Spleen (tissue), 7 donors: ENCODE results near the gene ARHGDIG.

ENCODE experiments used
- POLR2A ChIP-seq, 3 donors: fragments of 450-650 bp; IDR thresholded peaks; one replicate each; pipeline ENCODE4 v1.5.1; 2017; ENCODE audit warnings: antibody characterized with exemption in 3 of 3, mild to moderate bottlenecking in 1 of 3
- POLR2AphosphoS5 ChIP-seq, 3 donors: sonication (generic); formaldehyde crosslinking; IDR thresholded peaks; one replicate each; pipeline ENCODE4 v1.5.1; 2017; ENCODE audit warnings: antibody characterized with exemption in 3 of 3
- TF ChIP-seq, protein P1 (sequence below), 11 experiments: fragments of 200-600 bp in 7 of 11; fragments of 450-650 bp in 4 of 11; sonication (generic) in 4 of 11; IDR thresholded peaks in 8 of 11; conservative IDR thresholded peaks in 3 of 11; 1 replicate in 7 of 11; 2 replicates in 4 of 11; pipeline versions ENCODE4 v1.4.0 to v1.8.0; 2016 to 2021; ENCODE audit warnings: antibody characterized with exemption in 11 of 11, inconsistent platforms in 4 of 11, mild to moderate bottlenecking in 1 of 11
- donor health status: DM: no; HTN: no; CAD: no; lungs with moderate emphysema.
- donor health status: DM: no; HTN: no; CAD: no.
- donor health status: DM: no; HTN: no; CAD: no.

- TF ChIP-seq, protein P1, sequence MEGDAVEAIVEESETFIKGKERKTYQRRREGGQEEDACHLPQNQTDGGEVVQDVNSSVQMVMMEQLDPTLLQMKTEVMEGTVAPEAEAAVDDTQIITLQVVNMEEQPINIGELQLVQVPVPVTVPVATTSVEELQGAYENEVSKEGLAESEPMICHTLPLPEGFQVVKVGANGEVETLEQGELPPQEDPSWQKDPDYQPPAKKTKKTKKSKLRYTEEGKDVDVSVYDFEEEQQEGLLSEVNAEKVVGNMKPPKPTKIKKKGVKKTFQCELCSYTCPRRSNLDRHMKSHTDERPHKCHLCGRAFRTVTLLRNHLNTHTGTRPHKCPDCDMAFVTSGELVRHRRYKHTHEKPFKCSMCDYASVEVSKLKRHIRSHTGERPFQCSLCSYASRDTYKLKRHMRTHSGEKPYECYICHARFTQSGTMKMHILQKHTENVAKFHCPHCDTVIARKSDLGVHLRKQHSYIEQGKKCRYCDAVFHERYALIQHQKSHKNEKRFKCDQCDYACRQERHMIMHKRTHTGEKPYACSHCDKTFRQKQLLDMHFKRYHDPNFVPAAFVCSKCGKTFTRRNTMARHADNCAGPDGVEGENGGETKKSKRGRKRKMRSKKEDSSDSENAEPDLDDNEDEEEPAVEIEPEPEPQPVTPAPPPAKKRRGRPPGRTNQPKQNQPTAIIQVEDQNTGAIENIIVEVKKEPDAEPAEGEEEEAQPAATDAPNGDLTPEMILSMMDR (IDR thresholded peaks at IDR 0.05 in 8 of 11, conservative IDR thresholded peaks at IDR 0.05 in 3 of 11), result no peak
- no peak for TF ChIP-seq POLR2A (IDR thresholded peaks at IDR 0.05)
- no peak for TF ChIP-seq POLR2AphosphoS5 (IDR thresholded peaks at IDR 0.05)
These were observed 1.5 kb upstream of the ARHGDIG start for GRCh38 chr16:278863-279366.
